EL (cell line): ENCODE results near the gene FXR1.

Source experiments
- DNase-seq: peaks from one replicate; pipeline ENCODE4 v3.0.0-alpha.2; 2016

FXR1 gene

GRCh38 chr3:181009225-181009624 lies 96.8 kb downstream of the FXR1 start:
- no peak for DNase-seq

GRCh38 chr3:181017690-181018089 lies 105.2 kb downstream of the FXR1 start:
- no peak for DNase-seq

GRCh38 chr3:181025204-181025603 lies 112.7 kb downstream of the FXR1 start:
- no peak for DNase-seq

- no peak for DNase-seq
These were observed 118.5 kb downstream of the FXR1 start for GRCh38 chr3:181030948-181031347.
